Measurements from ENCODE around the gene PEF1. TPM values are rescaled to one million over a fixed set of nuclear protein-coding genes. Genes with fewer than 3 reads are reported as not detected.

The PEF1 gene
- total and polyA plus RNA-seq, 2 of the 8 experiments (the other 6 are each of a cell fraction or from before 2014, with no cell fraction given): 35.2 to 69.2 TPM

DNA sequence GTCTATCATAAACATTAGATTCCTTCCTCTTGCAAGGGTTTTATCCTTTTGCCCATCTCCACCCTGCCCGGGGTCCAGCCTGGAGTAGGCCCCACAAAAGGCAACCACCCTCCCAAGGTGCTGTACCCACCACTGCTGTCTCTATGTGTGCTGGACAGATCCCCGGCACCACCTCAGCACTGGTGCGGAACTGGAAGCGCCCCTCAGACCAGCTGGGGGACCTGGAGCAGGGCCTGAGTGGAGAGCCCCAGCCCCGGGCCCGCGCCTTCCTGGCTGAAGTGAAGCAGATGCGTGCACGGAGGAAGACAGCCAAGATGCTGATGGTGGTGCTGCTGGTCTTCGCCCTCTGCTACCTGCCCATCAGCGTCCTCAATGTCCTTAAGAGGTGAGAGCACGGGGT, 21.3 kb downstream of the PEF1 start (continued):
- TF ChIP-seq CEBPB (IDR thresholded peaks at IDR 0.05; ENCODE audit: low read depth, low read length): no peak
